H9 (cell line): Measurements from ENCODE around the gene DEPDC1B. TPM values are rescaled to one million over a fixed set of nuclear protein-coding genes. Genes with fewer than 3 reads are reported as not detected.

Experiments
- DNase-seq: peaks from one replicate; pipeline ENCODE4 v3.0.0-alpha.2; 2017
- H2AFZ ChIP-seq: one replicate; pipeline ENCODE4 v1.6.1; 2013; ENCODE audit warnings: mild to moderate bottlenecking, low read length, control low read depth, moderate library complexity
- H2AK5ac ChIP-seq: 2 replicates; pipeline ENCODE4 v1.6.1; 2013; ENCODE audit warnings: low read length, control low read depth, mixed read lengths; ENCODE audit not compliant: insufficient read length
- H2BK120ac ChIP-seq: one replicate; pipeline ENCODE4 v1.6.1; 2013; ENCODE audit warnings: low read depth, mild to moderate bottlenecking, low read length, control low read depth, inconsistent platforms; ENCODE audit not compliant: poor library complexity, severe bottlenecking
- H2BK12ac ChIP-seq: 2 replicates; pipeline ENCODE4 v1.6.1; 2013; ENCODE audit warnings: low read length, control low read depth, mixed read lengths, low read depth; ENCODE audit not compliant: insufficient read length
- H2BK15ac ChIP-seq: 2 replicates; pipeline ENCODE4 v1.6.1; 2013; ENCODE audit warnings: low read depth, low read length, control low read depth
- H2BK20ac ChIP-seq: one replicate; pipeline ENCODE4 v1.6.1; 2013; ENCODE audit warnings: low read depth, mild to moderate bottlenecking, low read length, control low read depth, inconsistent platforms; ENCODE audit not compliant: poor library complexity, severe bottlenecking
- H2BK5ac ChIP-seq: 2 replicates; pipeline ENCODE4 v1.6.1; 2013; ENCODE audit warnings: low read length, control low read depth, mixed read lengths; ENCODE audit not compliant: insufficient read length
- H3K14ac ChIP-seq: 2 replicates; pipeline ENCODE4 v1.6.1; 2013; ENCODE audit warnings: low read length, control low read depth; ENCODE audit not compliant: insufficient read depth
- H3K18ac ChIP-seq: 2 replicates; pipeline ENCODE4 v1.6.1; 2013; ENCODE audit warnings: low read depth, mild to moderate bottlenecking, mixed read lengths, low read length, control low read depth; ENCODE audit not compliant: insufficient read length
- H3K23ac ChIP-seq: 2 replicates; pipeline ENCODE4 v1.6.1; 2013; ENCODE audit warnings: low read length, control low read depth, mixed read lengths, low read depth; ENCODE audit not compliant: insufficient read length
- H3K23me2 ChIP-seq: 2 replicates; pipeline ENCODE4 v1.6.1; 2013; ENCODE audit warnings: low read depth, mild to moderate bottlenecking, mixed read lengths, low read length, control low read depth; ENCODE audit not compliant: insufficient read length, poor library complexity, severe bottlenecking
- H3K27ac ChIP-seq: 2 replicates; pipeline ENCODE4 v1.5.1; 2013; ENCODE audit warnings: low read length, control low read depth, mixed read lengths, low read depth; ENCODE audit not compliant: insufficient read length
- H3K27me3 ChIP-seq: 2 replicates; pipeline ENCODE4 v1.6.1; 2013; ENCODE audit warnings: low read length, control low read depth, inconsistent platforms; ENCODE audit not compliant: insufficient read depth
- H3K4ac ChIP-seq: 2 replicates; pipeline ENCODE4 v1.6.1; 2013; ENCODE audit warnings: low read depth, mild to moderate bottlenecking, control low read depth, inconsistent platforms, low read length, moderate library complexity
- H3K4me1 ChIP-seq: 2 replicates; pipeline ENCODE4 v1.6.1; 2013; ENCODE audit warnings: low read length, control low read depth, inconsistent platforms; ENCODE audit not compliant: insufficient read depth
- H3K4me2 ChIP-seq: 2 replicates; pipeline ENCODE4 v1.6.1; 2013; ENCODE audit warnings: low read length, control low read depth, mixed read lengths; ENCODE audit not compliant: insufficient read length, insufficient read depth
- H3K56ac ChIP-seq: 2 replicates; pipeline ENCODE4 v1.6.1; 2013; ENCODE audit warnings: low read depth, mild to moderate bottlenecking, mixed read lengths, low read length, control low read depth; ENCODE audit not compliant: insufficient read length
- H3K79me1 ChIP-seq: 2 replicates; pipeline ENCODE4 v1.6.1; 2013; ENCODE audit warnings: low read depth, mild to moderate bottlenecking, moderate library complexity, low read length, control low read depth, inconsistent platforms; ENCODE audit not compliant: insufficient read depth, poor library complexity, severe bottlenecking
- H3K79me2 ChIP-seq: 2 replicates; pipeline ENCODE4 v1.6.1; 2013; ENCODE audit warnings: low read length, control low read depth, inconsistent platforms; ENCODE audit not compliant: insufficient read depth
- H3K9ac ChIP-seq: 2 replicates; pipeline ENCODE4 v1.6.1; 2013; ENCODE audit warnings: low read length, control low read depth, mixed read lengths; ENCODE audit not compliant: insufficient read length; ENCODE audit errors: extremely low read depth
- H3K9me3 ChIP-seq: one replicate; pipeline ENCODE4 v1.6.1; 2013; ENCODE audit warnings: low read depth, low read length, inconsistent platforms; ENCODE audit not compliant: control insufficient read depth
- H3T11ph ChIP-seq: one replicate; pipeline ENCODE4 v1.6.1; 2013; ENCODE audit warnings: mild to moderate bottlenecking, low read length, control low read depth, inconsistent platforms
- H4K20me1 ChIP-seq: one replicate; pipeline ENCODE4 v1.6.1; 2013; ENCODE audit not compliant: control insufficient read depth, insufficient read length, insufficient read depth
- H4K5ac ChIP-seq: 2 replicates; pipeline ENCODE4 v1.6.1; 2013; ENCODE audit warnings: low read depth, mild to moderate bottlenecking, mixed read lengths, low read length, control low read depth; ENCODE audit not compliant: insufficient read length
- H4K8ac ChIP-seq: replicated peaks from 2 replicates; pipeline ENCODE4 v1.6.1; 2013; ENCODE audit warnings: low read length, control low read depth, mixed read lengths, low read depth; ENCODE audit not compliant: insufficient read length
- H4K91ac ChIP-seq: 2 replicates; pipeline ENCODE4 v1.6.1; 2013; ENCODE audit warnings: low read depth, mild to moderate bottlenecking, moderate library complexity, mixed read lengths, low read length, control low read depth; ENCODE audit not compliant: insufficient read length
- H3K27ac Mint-ChIP-seq, 3 experiments: 2 replicates in 2 of 3; 3 replicates in 1 of 3; pipeline ENCODE4 v1.8.0; 2020 to 2021; ENCODE audit warnings: mixed read lengths in 3 of 3, mild to moderate bottlenecking in 1 of 3, moderate library complexity in 1 of 3
- H3K27me3 Mint-ChIP-seq: 2 replicates; pipeline ENCODE4 v1.8.0; 2021; ENCODE audit warnings: low read depth, mild to moderate bottlenecking, moderate library complexity, mixed read lengths
- H3K36me3 Mint-ChIP-seq, 3 experiments: 2 replicates in 2 of 3; 3 replicates in 1 of 3; pipeline ENCODE4 v1.8.0; 2020 to 2021; ENCODE audit warnings: low read depth in 3 of 3, mixed read lengths in 3 of 3; ENCODE audit not compliant: insufficient read depth in 1 of 3
- H3K4me1 Mint-ChIP-seq, 2 experiments: 2 replicates each; pipeline ENCODE4 v1.8.0; 2020; ENCODE audit warnings: mixed read lengths in 2 of 2
- H3K4me3 Mint-ChIP-seq, 2 experiments: 2 replicates in 1 of 2; 3 replicates in 1 of 2; pipeline ENCODE4 v1.8.0; 2020 to 2021; ENCODE audit warnings: mild to moderate bottlenecking in 2 of 2, mixed read lengths in 2 of 2, moderate library complexity in 1 of 2
- H3K9me3 Mint-ChIP-seq, 2 experiments: 2 replicates in 1 of 2; 3 replicates in 1 of 2; pipeline ENCODE4 v1.8.0; 2020; ENCODE audit warnings: mild to moderate bottlenecking in 2 of 2, mixed read lengths in 2 of 2, moderate library complexity in 1 of 2
- WGBS: extraction: QIAGEN DNeasy Blood & Tissue Kit; methylation state at CpG from one replicate; pipeline ENCODE4 v1.1.7; 2013; ENCODE audit warnings: missing lambda C conversion rate, low lambda C conversion rate, mixed read lengths; ENCODE audit not compliant: insufficient read length; ENCODE audit errors: extremely low coverage; 5-methylcytosine and 5-hydroxymethylcytosine counted together
- total RNA-seq: library from RNA; stranded (reverse); gene quantifications from 2 replicates; pipeline ENCODE4 v1.2.1, GENCODE V29; 2021
- TF ChIP-seq, protein P1 (sequence below): fragments of 200-600 bp; sonication (generic); conservative IDR thresholded peaks from 3 replicates; pipeline ENCODE4 v1.8.0; 2021; ENCODE audit warnings: antibody characterized with exemption, mild to moderate bottlenecking

The DEPDC1B gene
- total RNA-seq, 1 experiment from 2014 or later, result 49.0 TPM

DNA sequence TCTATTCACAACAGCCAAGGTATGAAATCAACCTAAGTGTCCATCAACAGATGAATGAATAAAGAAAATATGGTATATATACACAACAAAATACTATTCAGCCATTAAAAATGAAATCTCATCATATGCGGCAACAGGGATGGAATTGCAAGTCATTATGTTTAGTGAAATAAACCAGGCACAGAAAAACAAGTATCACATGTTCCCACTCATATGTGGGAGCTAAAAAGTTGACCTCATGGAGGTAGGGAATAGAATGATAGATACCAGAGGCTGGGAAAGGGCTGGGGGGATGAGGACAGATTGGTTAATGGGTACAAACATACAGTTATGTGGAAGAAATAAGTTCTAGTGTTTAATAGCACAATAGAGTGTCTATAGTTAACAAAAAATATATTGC is 149.7 kb downstream of the DEPDC1B start:
- Histone ChIP-seq H4K8ac (no peak overlapping the region), H3K79me1 (no peaks in the 10 kb centered on the region), H3K18ac (no peak overlapping the region), H3K27ac (no peak overlapping the region), H4K5ac (no peak overlapping the region), H3K14ac (no peak overlapping the region), H3K9me3 (no peaks in the 10 kb centered on the region), H4K20me1 (no peaks in the 10 kb centered on the region), H2BK5ac (no peak overlapping the region), H2BK12ac (no peak overlapping the region), H3K27me3 (no peaks in the 10 kb centered on the region), H3K56ac (no peak overlapping the region), H3K4ac (no peak overlapping the region), H3K4me2 (no peak overlapping the region), H2AFZ (no peak overlapping the region), H3K23ac (no peak overlapping the region), H3K23me2 (no peaks in the 10 kb centered on the region), H3K79me2 (no peaks in the 10 kb centered on the region), H3K9ac (no peak overlapping the region), H2BK15ac (no peak overlapping the region), H3K4me1 (no peaks in the 10 kb centered on the region), H2BK120ac (no peak overlapping the region), H2BK20ac (no peak overlapping the region), H3T11ph (no peak overlapping the region), H4K91ac (no peak overlapping the region), H2AK5ac (no peak overlapping the region)
- TF ChIP-seq, protein P1, sequence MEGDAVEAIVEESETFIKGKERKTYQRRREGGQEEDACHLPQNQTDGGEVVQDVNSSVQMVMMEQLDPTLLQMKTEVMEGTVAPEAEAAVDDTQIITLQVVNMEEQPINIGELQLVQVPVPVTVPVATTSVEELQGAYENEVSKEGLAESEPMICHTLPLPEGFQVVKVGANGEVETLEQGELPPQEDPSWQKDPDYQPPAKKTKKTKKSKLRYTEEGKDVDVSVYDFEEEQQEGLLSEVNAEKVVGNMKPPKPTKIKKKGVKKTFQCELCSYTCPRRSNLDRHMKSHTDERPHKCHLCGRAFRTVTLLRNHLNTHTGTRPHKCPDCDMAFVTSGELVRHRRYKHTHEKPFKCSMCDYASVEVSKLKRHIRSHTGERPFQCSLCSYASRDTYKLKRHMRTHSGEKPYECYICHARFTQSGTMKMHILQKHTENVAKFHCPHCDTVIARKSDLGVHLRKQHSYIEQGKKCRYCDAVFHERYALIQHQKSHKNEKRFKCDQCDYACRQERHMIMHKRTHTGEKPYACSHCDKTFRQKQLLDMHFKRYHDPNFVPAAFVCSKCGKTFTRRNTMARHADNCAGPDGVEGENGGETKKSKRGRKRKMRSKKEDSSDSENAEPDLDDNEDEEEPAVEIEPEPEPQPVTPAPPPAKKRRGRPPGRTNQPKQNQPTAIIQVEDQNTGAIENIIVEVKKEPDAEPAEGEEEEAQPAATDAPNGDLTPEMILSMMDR, result no peak
- Mint-ChIP-seq H3K27ac (no peak overlapping the region), H3K4me3 (no peak overlapping the region), H3K9me3 (peaks cover 4 to 5% of the 10 kb centered on the region in 2 experiments; a peak in 4 of 5 replicates), H3K4me1 (no peaks in the 10 kb centered on the region), H3K36me3 (peaks cover 3 to 5% (median 4%) of the 10 kb centered on the region in 3 experiments; a peak in 6 of 7 replicates), H3K27me3 (no peaks in the 10 kb centered on the region)
- no CpG with 5 or more reads among the region's 1 CpG for WGBS
- DNase-seq, result no peak
